Measurements from ENCODE around the gene DEPP1. TPM values are rescaled to one million over a fixed set of nuclear protein-coding genes. Genes with fewer than 3 reads are reported as not detected.

The DEPP1 gene
- total RNA-seq, 1 experiment from 2014 or later = 1.6 TPM

Other genes with a start within 250 kb of the DEPP1 start
- 0.11 TPM in 1 of 3 replicates, not detected in the others for gene TMEM72, start 67.5 kb downstream of the DEPP1 start, total RNA-seq (2021)
- gene RASSF4, start 19.0 kb downstream of the DEPP1 start, total RNA-seq (2021) = 15.7 to 16.7 TPM (median 16.2 TPM) in 3 replicates
- gene ZNF22, start 22.1 kb upstream of the DEPP1 start, total RNA-seq (2021) = 31.0 to 36.8 TPM (median 35.9 TPM) in 3 replicates